GM19099 (cell line): ENCODE results near the gene NUMB.

Source experiments
- POLR2A ChIP-seq: IDR thresholded peaks from 3 replicates; pipeline ENCODE4 v1.6.1; 2011; ENCODE audit warnings: low read depth; ENCODE audit not compliant: insufficient read length; ENCODE audit errors: extremely low read depth

The NUMB gene

GRCh38 chr14:73307261-73307660 lies 151.1 kb downstream of the NUMB start:
- TF ChIP-seq POLR2A: no peak

- no peak for TF ChIP-seq POLR2A
Observed at GRCh38 chr14:73305499-73305898, 152.8 kb downstream of the NUMB start.

GRCh38 chr14:73295198-73295796 lies 163.0 kb downstream of the NUMB start:
- TF ChIP-seq POLR2A: no peak

- no peak for TF ChIP-seq POLR2A
Observed at GRCh38 chr14:73293782-73294781, 164.3 kb downstream of the NUMB start.

- no peak for TF ChIP-seq POLR2A
Observed at GRCh38 chr14:73290279-73290678, 168.1 kb downstream of the NUMB start.

GRCh38 chr14:73289729-73290128 lies 168.6 kb downstream of the NUMB start:
- no peak for TF ChIP-seq POLR2A

- no peak for TF ChIP-seq POLR2A
Observed at GRCh38 chr14:73289308-73289707, 169.0 kb downstream of the NUMB start.

- no peak for TF ChIP-seq POLR2A
Observed at GRCh38 chr14:73287071-73287470, 171.3 kb downstream of the NUMB start.

- no peak for TF ChIP-seq POLR2A
Observed at GRCh38 chr14:73286598-73286997, 171.7 kb downstream of the NUMB start.

- no peak for TF ChIP-seq POLR2A
Observed at GRCh38 chr14:73285979-73286378, 172.4 kb downstream of the NUMB start.

GRCh38 chr14:73283608-73284379 lies 174.6 kb downstream of the NUMB start:
- TF ChIP-seq POLR2A: no peak

- TF ChIP-seq POLR2A: no peak
Observed at GRCh38 chr14:73280903-73281302, 177.4 kb downstream of the NUMB start.

- no peak for TF ChIP-seq POLR2A
Observed at GRCh38 chr14:73277376-73277775, 181.0 kb downstream of the NUMB start.

- no peak for TF ChIP-seq POLR2A
Observed at GRCh38 chr14:73276836-73277235, 181.5 kb downstream of the NUMB start.

- TF ChIP-seq POLR2A: no peak
Observed at GRCh38 chr14:73273799-73274198, 184.5 kb downstream of the NUMB start.
